Liver (tissue), 9 donors: ENCODE measurements around the gene PHYKPL. TPM values are rescaled to one million over a fixed set of nuclear protein-coding genes. Genes with fewer than 3 reads are reported as not detected.

ENCODE experiments used
- DNase-seq: peaks from one replicate; pipeline ENCODE4 v3.0.0-alpha.2; 2017; ENCODE audit warnings: low spot score
- H3K27ac ChIP-seq, 2 donors: one replicate each; pipeline ENCODE4 v1.7.0; 2013; ENCODE audit warnings: inconsistent platforms in 2 of 2, low read length in 2 of 2, control low read depth in 1 of 2, low read depth in 1 of 2, mild to moderate bottlenecking in 1 of 2
- H3K27me3 ChIP-seq, 4 donors: one replicate each; pipeline versions ENCODE4 v1.6.1 to v1.7.0; 2013; ENCODE audit warnings: low read length in 3 of 4, inconsistent platforms in 1 of 4, mild to moderate bottlenecking in 1 of 4, moderate library complexity in 1 of 4; ENCODE audit not compliant: control insufficient read depth in 4 of 4, insufficient read depth in 4 of 4
- H3K36me3 ChIP-seq, 4 donors: one replicate each; pipeline versions ENCODE4 v1.6.1 to v1.7.0; 2013; ENCODE audit warnings: low read length in 3 of 4, mild to moderate bottlenecking in 3 of 4, low read depth in 1 of 4, moderate library complexity in 1 of 4; ENCODE audit not compliant: control insufficient read depth in 4 of 4, insufficient read depth in 3 of 4
- H3K4me1 ChIP-seq, 4 donors: one replicate each; pipeline versions ENCODE4 v1.6.1 to v1.7.0; 2013; ENCODE audit warnings: low read length in 3 of 4, mild to moderate bottlenecking in 3 of 4, moderate library complexity in 1 of 4; ENCODE audit not compliant: control insufficient read depth in 4 of 4, insufficient read depth in 4 of 4
- H3K4me3 ChIP-seq, 3 donors: one replicate each; pipeline versions ENCODE4 v1.6.1 to v1.7.0; 2013; ENCODE audit warnings: low read length in 3 of 3, control low read depth in 1 of 3, low read depth in 1 of 3, mild to moderate bottlenecking in 1 of 3
- H3K9ac ChIP-seq, 2 donors: one replicate each; pipeline ENCODE4 v1.7.0; 2013; ENCODE audit warnings: low read length in 2 of 2, mild to moderate bottlenecking in 2 of 2, moderate library complexity in 2 of 2, control low read depth in 1 of 2, low read depth in 1 of 2
- H3K9me3 ChIP-seq, 4 donors: one replicate each; pipeline versions ENCODE4 v1.6.1 to v1.7.0; 2013; ENCODE audit warnings: low read length in 3 of 4; ENCODE audit not compliant: control insufficient read depth in 4 of 4
- EGR1 ChIP-seq, 2 donors: IDR thresholded peaks; 2 replicates each; pipeline ENCODE4 v1.6.1; 2016 to 2018; ENCODE audit warnings: antibody characterized with exemption in 2 of 2, low read depth in 2 of 2
- FOXA1 ChIP-seq: IDR thresholded peaks from 2 replicates; pipeline ENCODE4 v1.6.1; 2016; ENCODE audit warnings: antibody characterized with exemption
- FOXA2 ChIP-seq: IDR thresholded peaks from 2 replicates; pipeline ENCODE4 v1.6.1; 2016; ENCODE audit warnings: antibody characterized with exemption
- HNF4A ChIP-seq, 2 donors: conservative IDR thresholded peaks; 2 replicates each; pipeline ENCODE4 v1.6.1; 2016; ENCODE audit warnings: antibody characterized with exemption in 2 of 2, mild to moderate bottlenecking in 2 of 2
- HNF4G ChIP-seq: IDR thresholded peaks from 2 replicates; pipeline ENCODE4 v1.6.1; 2016; ENCODE audit warnings: antibody characterized with exemption
- JUND ChIP-seq, 2 donors: IDR thresholded peaks; 2 replicates each; pipeline ENCODE4 v1.6.1; 2016; ENCODE audit warnings: antibody characterized with exemption in 2 of 2
- NR2F2 ChIP-seq: IDR thresholded peaks from 2 replicates; pipeline ENCODE4 v1.6.1; 2016; ENCODE audit warnings: antibody characterized with exemption
- RAD21 ChIP-seq, 2 donors: IDR thresholded peaks; 2 replicates each; pipeline ENCODE4 v1.6.1; 2016; ENCODE audit warnings: antibody characterized with exemption in 2 of 2, mild to moderate bottlenecking in 2 of 2
- SP1 ChIP-seq: IDR thresholded peaks from 2 replicates; pipeline ENCODE4 v1.6.1; 2018; ENCODE audit warnings: antibody characterized with exemption, mild to moderate bottlenecking
- TAF1 ChIP-seq: conservative IDR thresholded peaks from 2 replicates; pipeline ENCODE4 v1.6.1; 2016; ENCODE audit warnings: antibody characterized with exemption, mild to moderate bottlenecking
- WGBS: extraction: QIAGEN DNeasy Blood & Tissue Kit; methylation state at CpG from one replicate; pipeline ENCODE4 v1.1.7; 2013; 5-methylcytosine and 5-hydroxymethylcytosine counted together
- polyA plus RNA-seq, 2 donors: library from polyadenylated mRNA; stranded (reverse) in 1 of 2; unstranded in 1 of 2; fragments of 200-250 nt in 1 of 2; fragments of >200 nt in 1 of 2; fragmentation: Nextera tagmentation in 1 of 2; extraction: Ambion mirVana in 1 of 2; gene quantifications; one replicate each; pipeline versions ENCODE4 v1.2.1 to v1.2.3, GENCODE V29; 2013 to 2015
- total RNA-seq, 2 donors: library from RNA; depleted of rRNA; stranded (reverse); fragments of >200 nt; gene quantifications; one replicate each; pipeline ENCODE4 v1.2.3, GENCODE V29; 2014
- TF ChIP-seq, protein P1 (sequence below): IDR thresholded peaks from 2 replicates; pipeline ENCODE4 v1.6.1; 2016; ENCODE audit warnings: antibody characterized with exemption
- TF ChIP-seq, protein P2 (sequence below): IDR thresholded peaks from 2 replicates; pipeline ENCODE4 v1.6.1; 2016; ENCODE audit warnings: antibody characterized with exemption
- TF ChIP-seq, protein P3 (sequence below): fragments of 150-350 bp; IDR thresholded peaks from 2 replicates; pipeline ENCODE4 v1.5.1; 2017; ENCODE audit warnings: improper control_type of control experiment, low read depth, low read length; ENCODE audit not compliant: missing input control
- TF ChIP-seq, protein P4 (sequence below): IDR thresholded peaks from 2 replicates; pipeline ENCODE4 v1.6.1; 2016; ENCODE audit warnings: antibody characterized with exemption
- donor health status: healthy.
- donor health status: healthy.
- donor health status: healthy.
- donor health status: healthy.
- donor health status: healthy.

The PHYKPL gene
- total and polyA plus RNA-seq, 4 donors: 25.6 to 103 (median 45.0) TPM

DNA sequence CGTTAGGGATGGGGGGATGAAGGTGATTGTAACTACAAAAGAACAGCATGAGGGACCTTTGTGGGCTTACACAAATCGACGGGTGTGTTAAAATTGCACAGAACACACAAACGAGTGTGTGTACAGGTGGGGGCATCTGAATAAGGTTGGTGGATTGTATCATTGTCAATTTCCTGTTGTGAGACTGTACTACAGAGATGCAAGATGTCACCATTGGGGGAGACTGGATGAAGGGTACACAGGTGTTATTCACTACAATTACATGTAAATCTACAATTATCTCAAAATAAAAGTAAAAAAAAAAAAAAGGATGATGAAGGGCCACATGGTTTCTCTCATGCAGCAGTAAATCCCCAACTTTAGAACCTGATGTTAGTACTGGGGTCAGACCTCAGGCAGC is 31.4 kb upstream of the PHYKPL start:
- Histone ChIP-seq H3K4me1 (no peaks in the 10 kb centered on the region), H3K27me3 (no peaks in the 10 kb centered on the region), H3K9me3 (no peaks in the 10 kb centered on the region), H3K9ac (no peak overlapping the region), H3K36me3 (no peaks in the 10 kb centered on the region), H3K27ac (no peak overlapping the region), H3K4me3 (no peak overlapping the region)
- no peak for DNase-seq
- WGBS: 86% methylated on average over 4 of the region's 4 CpGs
- no peak for TF ChIP-seq TAF1
- TF ChIP-seq, protein P1, sequence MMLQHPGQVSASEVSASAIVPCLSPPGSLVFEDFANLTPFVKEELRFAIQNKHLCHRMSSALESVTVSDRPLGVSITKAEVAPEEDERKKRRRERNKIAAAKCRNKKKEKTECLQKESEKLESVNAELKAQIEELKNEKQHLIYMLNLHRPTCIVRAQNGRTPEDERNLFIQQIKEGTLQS: no peak
- TF ChIP-seq EGR1 (IDR thresholded peaks at IDR 0.05; ENCODE audit: low read depth in 2 of 2): no peak
- no peak for TF ChIP-seq NR2F2
- no peak for TF ChIP-seq JUND (IDR thresholded peaks at IDR 0.05)

DNA sequence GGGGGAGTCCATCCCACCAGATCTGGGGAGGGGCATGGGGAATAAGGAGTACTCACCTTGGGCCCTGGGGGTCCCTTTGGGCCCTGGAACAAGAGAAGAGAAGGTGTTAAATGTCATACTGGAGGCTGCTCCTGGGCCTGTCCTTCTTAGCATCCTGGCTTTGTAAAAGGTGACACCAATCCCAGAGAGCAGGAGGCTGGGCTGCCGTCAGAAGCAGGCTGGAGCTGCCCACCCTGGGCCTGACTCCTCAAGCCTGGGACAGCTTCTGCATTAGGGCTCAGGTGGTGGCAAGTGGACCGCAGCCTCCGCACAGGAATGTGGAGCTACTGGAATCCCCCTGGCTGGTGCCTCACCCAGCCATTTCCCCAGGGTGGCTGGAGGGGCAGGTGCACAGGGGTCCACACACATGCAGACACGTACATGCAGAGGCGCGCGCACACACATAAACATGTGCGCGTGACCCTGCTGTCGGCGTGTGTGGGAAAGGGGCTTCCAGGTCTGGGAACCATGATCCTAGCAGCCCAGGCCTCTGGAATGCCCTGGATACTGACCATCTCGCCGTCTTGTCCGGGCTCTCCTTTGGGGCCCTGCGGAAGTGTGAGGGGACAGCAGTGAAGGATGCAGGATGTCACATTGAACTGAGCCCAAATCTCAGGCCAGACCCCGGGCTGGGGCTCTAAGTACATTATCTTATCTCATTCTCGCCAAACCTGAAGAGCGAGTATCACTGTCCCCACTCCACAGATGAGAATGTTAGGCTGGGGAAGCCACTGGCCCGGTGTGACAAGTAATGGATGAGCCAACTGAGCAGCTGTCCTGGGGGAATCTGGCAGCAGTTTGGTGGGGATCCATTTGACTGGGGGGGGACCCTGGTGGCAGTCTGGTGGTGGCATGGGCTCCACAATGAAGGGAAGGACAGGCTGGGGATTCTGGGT is 29.3 kb upstream of the PHYKPL start:
- DNase-seq: no peak
- no peaks in the 10 kb centered on the region for H3K36me3 ChIP-seq
- no peaks in the 10 kb centered on the region for H3K4me1 ChIP-seq
- no peaks in the 10 kb centered on the region for H3K9me3 ChIP-seq
- 91% methylated on average over 19 of the region's 19 CpGs for WGBS
- TF ChIP-seq, protein P2, sequence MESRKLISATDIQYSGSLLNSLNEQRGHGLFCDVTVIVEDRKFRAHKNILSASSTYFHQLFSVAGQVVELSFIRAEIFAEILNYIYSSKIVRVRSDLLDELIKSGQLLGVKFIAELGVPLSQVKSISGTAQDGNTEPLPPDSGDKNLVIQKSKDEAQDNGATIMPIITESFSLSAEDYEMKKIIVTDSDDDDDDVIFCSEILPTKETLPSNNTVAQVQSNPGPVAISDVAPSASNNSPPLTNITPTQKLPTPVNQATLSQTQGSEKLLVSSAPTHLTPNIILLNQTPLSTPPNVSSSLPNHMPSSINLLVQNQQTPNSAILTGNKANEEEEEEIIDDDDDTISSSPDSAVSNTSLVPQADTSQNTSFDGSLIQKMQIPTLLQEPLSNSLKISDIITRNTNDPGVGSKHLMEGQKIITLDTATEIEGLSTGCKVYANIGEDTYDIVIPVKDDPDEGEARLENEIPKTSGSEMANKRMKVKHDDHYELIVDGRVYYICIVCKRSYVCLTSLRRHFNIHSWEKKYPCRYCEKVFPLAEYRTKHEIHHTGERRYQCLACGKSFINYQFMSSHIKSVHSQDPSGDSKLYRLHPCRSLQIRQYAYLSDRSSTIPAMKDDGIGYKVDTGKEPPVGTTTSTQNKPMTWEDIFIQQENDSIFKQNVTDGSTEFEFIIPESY: no peak
- TF ChIP-seq, protein P3, sequence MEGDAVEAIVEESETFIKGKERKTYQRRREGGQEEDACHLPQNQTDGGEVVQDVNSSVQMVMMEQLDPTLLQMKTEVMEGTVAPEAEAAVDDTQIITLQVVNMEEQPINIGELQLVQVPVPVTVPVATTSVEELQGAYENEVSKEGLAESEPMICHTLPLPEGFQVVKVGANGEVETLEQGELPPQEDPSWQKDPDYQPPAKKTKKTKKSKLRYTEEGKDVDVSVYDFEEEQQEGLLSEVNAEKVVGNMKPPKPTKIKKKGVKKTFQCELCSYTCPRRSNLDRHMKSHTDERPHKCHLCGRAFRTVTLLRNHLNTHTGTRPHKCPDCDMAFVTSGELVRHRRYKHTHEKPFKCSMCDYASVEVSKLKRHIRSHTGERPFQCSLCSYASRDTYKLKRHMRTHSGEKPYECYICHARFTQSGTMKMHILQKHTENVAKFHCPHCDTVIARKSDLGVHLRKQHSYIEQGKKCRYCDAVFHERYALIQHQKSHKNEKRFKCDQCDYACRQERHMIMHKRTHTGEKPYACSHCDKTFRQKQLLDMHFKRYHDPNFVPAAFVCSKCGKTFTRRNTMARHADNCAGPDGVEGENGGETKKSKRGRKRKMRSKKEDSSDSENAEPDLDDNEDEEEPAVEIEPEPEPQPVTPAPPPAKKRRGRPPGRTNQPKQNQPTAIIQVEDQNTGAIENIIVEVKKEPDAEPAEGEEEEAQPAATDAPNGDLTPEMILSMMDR: no peak
- TF ChIP-seq HNF4G (no peak), RAD21 (IDR thresholded peaks at IDR 0.05) (no peak), SP1 (no peak), FOXA1 (no peak), EGR1 (IDR thresholded peaks at IDR 0.05; ENCODE audit: low read depth in 2 of 2) (no peak), HNF4A (conservative IDR thresholded peaks at IDR 0.05) (no peak), FOXA2 (no peak)
- TF ChIP-seq, protein P4, sequence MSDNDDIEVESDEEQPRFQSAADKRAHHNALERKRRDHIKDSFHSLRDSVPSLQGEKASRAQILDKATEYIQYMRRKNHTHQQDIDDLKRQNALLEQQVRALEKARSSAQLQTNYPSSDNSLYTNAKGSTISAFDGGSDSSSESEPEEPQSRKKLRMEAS: no peak
- TF ChIP-seq, protein P1: no peak
- no peaks in the 10 kb centered on the region for H3K27me3 ChIP-seq
- H3K4me3 ChIP-seq: no peak overlapping the region
- no peak overlapping the region for H3K9ac ChIP-seq
- H3K27ac ChIP-seq: no peak overlapping the region
